ENCODE measurements around the gene C1orf167. TPM values are rescaled to one million over a fixed set of nuclear protein-coding genes. Genes with fewer than 3 reads are reported as not detected.
A peak's percentile ranks its signal among the peaks of the same experiment; 100 is the strongest.

Gene C1orf167
- total RNA-seq, 6 donors from 2014 or later, result 1.0 to 14.3 (median 8.8) TPM

GRCh38 chr1:11789126-11790067, 27.4 kb downstream of the C1orf167 start:
- Histone ChIP-seq H3K4me1 (peaks cover 74 to 82% (median 78%) of the 10 kb centered on the region in 4 donors), H3K36me3 (peaks cover 10 to 42% (median 21%) of the 10 kb centered on the region in 4 donors), H3K27ac (peak overlapping the region; percentile 88 to 99 (median 94)), H3K27me3 (no peaks in the 10 kb centered on the region), H3K4me3 (no peak overlapping the region), H3K9me3 (no peaks in the 10 kb centered on the region)
- no peak for TF ChIP-seq POLR2A (IDR thresholded peaks at IDR 0.05)
- TF ChIP-seq, protein P1, sequence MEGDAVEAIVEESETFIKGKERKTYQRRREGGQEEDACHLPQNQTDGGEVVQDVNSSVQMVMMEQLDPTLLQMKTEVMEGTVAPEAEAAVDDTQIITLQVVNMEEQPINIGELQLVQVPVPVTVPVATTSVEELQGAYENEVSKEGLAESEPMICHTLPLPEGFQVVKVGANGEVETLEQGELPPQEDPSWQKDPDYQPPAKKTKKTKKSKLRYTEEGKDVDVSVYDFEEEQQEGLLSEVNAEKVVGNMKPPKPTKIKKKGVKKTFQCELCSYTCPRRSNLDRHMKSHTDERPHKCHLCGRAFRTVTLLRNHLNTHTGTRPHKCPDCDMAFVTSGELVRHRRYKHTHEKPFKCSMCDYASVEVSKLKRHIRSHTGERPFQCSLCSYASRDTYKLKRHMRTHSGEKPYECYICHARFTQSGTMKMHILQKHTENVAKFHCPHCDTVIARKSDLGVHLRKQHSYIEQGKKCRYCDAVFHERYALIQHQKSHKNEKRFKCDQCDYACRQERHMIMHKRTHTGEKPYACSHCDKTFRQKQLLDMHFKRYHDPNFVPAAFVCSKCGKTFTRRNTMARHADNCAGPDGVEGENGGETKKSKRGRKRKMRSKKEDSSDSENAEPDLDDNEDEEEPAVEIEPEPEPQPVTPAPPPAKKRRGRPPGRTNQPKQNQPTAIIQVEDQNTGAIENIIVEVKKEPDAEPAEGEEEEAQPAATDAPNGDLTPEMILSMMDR (IDR thresholded peaks at IDR 0.05), result no peak
- no peak for TF ChIP-seq POLR2AphosphoS5 (IDR thresholded peaks at IDR 0.05)
- ATAC-seq (ENCODE audit: low FRiP score in 2 of 2) (no peak), DNase-seq (peak in 1 of 2 donors; percentile 58)
- 70 to 84% methylated on average over 7 to 12 of the region's 13 CpGs for WGBS, 2 donors

- Histone ChIP-seq H3K4me3 (no peak overlapping the region), H3K27me3 (no peaks in the 10 kb centered on the region), H3K27ac (peak overlapping the region; percentile 88 to 99 (median 94)), H3K36me3 (peaks cover 17 to 51% (median 30%) of the 10 kb centered on the region in 4 donors), H3K9me3 (no peaks in the 10 kb centered on the region), H3K4me1 (peaks cover 66 to 73% (median 70%) of the 10 kb centered on the region in 4 donors)
- DNase-seq (no peak), ATAC-seq (ENCODE audit: low FRiP score in 2 of 2) (no peak)
- TF ChIP-seq POLR2A (IDR thresholded peaks at IDR 0.05) (no peak), POLR2AphosphoS5 (IDR thresholded peaks at IDR 0.05) (no peak), EP300 (IDR thresholded peaks at IDR 0.05) (no peak)
- TF ChIP-seq, protein P1 (IDR thresholded peaks at IDR 0.05), result no peak
- 61 to 93% methylated on average over 10 to 16 of the region's 20 CpGs for WGBS, 2 donors
Observed at GRCh38 chr1:11790101-11790879, 28.3 kb downstream of the C1orf167 start.

DNA sequence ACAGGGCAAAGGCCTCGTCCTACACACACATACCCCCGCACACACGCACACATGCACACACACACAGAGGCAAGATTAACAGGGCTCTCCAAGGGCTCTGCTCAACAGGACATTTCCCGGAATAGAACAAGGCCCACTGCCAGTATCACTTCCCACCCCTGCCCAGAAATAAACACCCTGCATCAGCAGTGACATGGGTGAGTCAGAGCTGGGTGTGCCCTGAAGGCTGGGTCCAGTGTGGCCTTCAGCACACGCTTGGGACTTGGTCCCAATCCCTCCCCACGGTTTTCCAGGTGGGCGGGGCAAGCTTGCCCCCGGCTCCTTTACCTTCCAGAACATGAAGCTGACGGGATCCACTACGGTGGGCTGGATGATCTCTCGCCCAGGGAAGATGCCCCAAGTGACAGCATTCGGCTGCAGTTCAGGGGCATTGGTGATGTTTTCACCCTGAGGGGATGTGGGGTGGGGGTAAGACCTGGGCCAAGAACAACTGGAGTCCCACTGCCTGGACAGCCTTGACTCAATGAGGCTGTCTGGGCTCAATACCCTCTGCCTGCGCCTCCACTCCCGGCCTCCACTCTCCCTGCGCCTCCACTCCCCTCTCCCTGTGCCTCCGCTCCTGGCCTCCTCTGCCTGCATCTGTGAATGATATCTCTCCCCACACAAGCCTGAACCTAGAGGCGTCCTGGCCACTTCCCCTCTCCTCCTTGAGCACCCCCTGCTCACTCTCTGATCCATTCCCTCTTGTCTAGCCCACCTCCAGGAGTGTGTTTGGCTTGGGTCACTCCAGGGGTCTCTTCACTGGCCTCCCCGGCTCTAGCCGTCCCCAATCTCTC, 29.1 kb downstream of the C1orf167 start:
- WGBS, 2 donors, result 45 to 62% methylated on average over 16 to 19 of the region's 19 CpGs
- H3K27ac ChIP-seq, result peak overlapping the region; percentile 88 to 99 (median 94)
- peak in 1 of 2 donors; percentile 95 for DNase-seq
- peaks cover 59 to 65% (median 63%) of the 10 kb centered on the region in 4 donors for H3K4me1 ChIP-seq
- H3K4me3 ChIP-seq, result no peak overlapping the region
- peak in 2 of 4 donors; percentile 63 to 64 for TF ChIP-seq POLR2A (IDR thresholded peaks at IDR 0.05)
- peak; percentile 99 to 100 (median 100) for TF ChIP-seq EP300 (IDR thresholded peaks at IDR 0.05)
- TF ChIP-seq, protein P1 (IDR thresholded peaks at IDR 0.05), result peak in 1 of 6 experiments; percentile 10
- TF ChIP-seq POLR2AphosphoS5 (IDR thresholded peaks at IDR 0.05), result peak; percentile 98 to 100
- H3K27me3 ChIP-seq, result no peaks in the 10 kb centered on the region
- ATAC-seq (ENCODE audit: low FRiP score in 2 of 2), result peak; percentile 92 to 93
- peaks cover 25 to 59% (median 37%) of the 10 kb centered on the region in 4 donors for H3K36me3 ChIP-seq
- no peaks in the 10 kb centered on the region for H3K9me3 ChIP-seq

GRCh38 chr1:11792106-11792505, 30.1 kb downstream of the C1orf167 start:
- Histone ChIP-seq H3K4me1 (peaks cover 57 to 65% (median 61%) of the 10 kb centered on the region in 4 donors), H3K27me3 (no peaks in the 10 kb centered on the region), H3K27ac (peak overlapping the region; percentile 88 to 99 (median 94)), H3K9me3 (no peaks in the 10 kb centered on the region), H3K4me3 (no peak overlapping the region), H3K36me3 (peaks cover 26 to 68% (median 44%) of the 10 kb centered on the region in 4 donors)
- no peak for ATAC-seq (ENCODE audit: low FRiP score in 2 of 2)
- WGBS, 2 donors, result 67 to 84% methylated on average over 11 of the region's 11 CpGs
- TF ChIP-seq EP300 (IDR thresholded peaks at IDR 0.05) (peak in 1 of 4 donors; percentile 22), POLR2AphosphoS5 (IDR thresholded peaks at IDR 0.05) (no peak), POLR2A (IDR thresholded peaks at IDR 0.05) (peak in 1 of 4 donors; percentile 39)
- TF ChIP-seq, protein P1 (IDR thresholded peaks at IDR 0.05), result no peak
- peak in 1 of 2 donors; percentile 88 for DNase-seq
